Duodenal mucosa (tissue), 2 donors: ENCODE data around the gene UBA3.
A peak's percentile ranks its signal among the peaks of the same experiment; 100 is the strongest.

Source experiments
- H3K27ac ChIP-seq: one replicate; pipeline ENCODE4 v1.7.0; 2013; ENCODE audit warnings: low read depth, low read length
- H3K27me3 ChIP-seq, 2 donors: one replicate each; pipeline ENCODE4 v1.7.0; 2013; ENCODE audit warnings: low read length in 2 of 2, control low read depth in 1 of 2; ENCODE audit not compliant: insufficient read depth in 2 of 2, control insufficient read depth in 1 of 2
- H3K36me3 ChIP-seq, 2 donors: one replicate each; pipeline ENCODE4 v1.7.0; 2013; ENCODE audit warnings: low read length in 2 of 2, control low read depth in 1 of 2; ENCODE audit not compliant: insufficient read depth in 2 of 2, control insufficient read depth in 1 of 2
- H3K4me1 ChIP-seq, 2 donors: one replicate each; pipeline ENCODE4 v1.7.0; 2013; ENCODE audit warnings: low read length in 2 of 2, control low read depth in 1 of 2; ENCODE audit not compliant: insufficient read depth in 2 of 2, control insufficient read depth in 1 of 2
- H3K4me3 ChIP-seq, 2 donors: one replicate each; pipeline ENCODE4 v1.7.0; 2013; ENCODE audit warnings: low read length in 2 of 2, low read depth in 1 of 2
- H3K9ac ChIP-seq, 2 donors: one replicate each; pipeline ENCODE4 v1.7.0; 2013; ENCODE audit warnings: low read length in 2 of 2, low read depth in 1 of 2
- H3K9me3 ChIP-seq, 2 donors: one replicate each; pipeline ENCODE4 v1.7.0; 2013; ENCODE audit warnings: low read length in 2 of 2, control low read depth in 1 of 2; ENCODE audit not compliant: control insufficient read depth in 1 of 2

The UBA3 gene

GRCh38 chr3:69080233-69080920 lies at the start of gene UBA3:
Gene UBA3, minus strand, starts transcription at chr3:69080365. Its CDS starts 12 bp downstream, at chr3:69080353.
- H3K4me1 ChIP-seq: peaks cover 42 to 60% of the 10 kb centered on the region in 2 donors
- H3K27me3 ChIP-seq: no peaks in the 10 kb centered on the region
- H3K36me3 ChIP-seq: no peaks in the 10 kb centered on the region
- peak within 1 kb of the TSS; percentile 80 to 82 for H3K4me3 ChIP-seq
- no peaks in the 10 kb centered on the region for H3K9me3 ChIP-seq
- no peak within 1 kb of the TSS for H3K27ac ChIP-seq
- peak within 1 kb of the TSS; percentile 63 to 79 for H3K9ac ChIP-seq

DNA sequence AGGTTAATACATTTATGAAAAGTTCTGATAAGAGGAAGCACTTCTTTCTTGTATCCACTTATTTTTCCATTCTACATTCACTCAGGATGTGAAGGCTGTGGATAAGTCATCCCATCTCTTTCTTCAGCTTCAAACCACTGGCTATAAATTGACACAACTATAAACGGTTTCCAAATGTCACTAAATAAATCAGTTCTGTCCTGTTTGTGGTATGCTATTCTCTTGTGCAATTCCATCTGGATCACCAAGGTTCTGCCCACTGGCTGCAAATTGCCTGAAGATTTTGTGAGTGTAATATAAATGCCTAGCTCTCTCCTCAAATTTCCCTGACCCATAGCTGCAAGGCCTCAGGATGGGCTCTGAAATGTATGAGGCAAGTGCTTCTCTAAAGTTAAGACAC lies 49.4 kb upstream of the UBA3 start:
- Histone ChIP-seq H3K9ac (no peak overlapping the region), H3K4me3 (no peak overlapping the region), H3K36me3 (no peaks in the 10 kb centered on the region), H3K27ac (no peak overlapping the region), H3K4me1 (no peaks in the 10 kb centered on the region), H3K9me3 (no peaks in the 10 kb centered on the region), H3K27me3 (no peaks in the 10 kb centered on the region)

GRCh38 chr3:69128509-69128908 lies 48.3 kb upstream of the UBA3 start:
- H3K9ac ChIP-seq: no peak overlapping the region
- no peaks in the 10 kb centered on the region for H3K9me3 ChIP-seq
- no peaks in the 10 kb centered on the region for H3K36me3 ChIP-seq
- H3K4me1 ChIP-seq: no peaks in the 10 kb centered on the region
- no peaks in the 10 kb centered on the region for H3K27me3 ChIP-seq
- no peak overlapping the region for H3K27ac ChIP-seq
- no peak overlapping the region for H3K4me3 ChIP-seq

- Histone ChIP-seq H3K27me3 (no peaks in the 10 kb centered on the region), H3K9me3 (no peaks in the 10 kb centered on the region), H3K4me3 (no peak overlapping the region), H3K36me3 (no peaks in the 10 kb centered on the region), H3K4me1 (no peaks in the 10 kb centered on the region), H3K27ac (no peak overlapping the region), H3K9ac (no peak overlapping the region)
Observed at GRCh38 chr3:69126999-69127398, 46.8 kb upstream of the UBA3 start.

DNA sequence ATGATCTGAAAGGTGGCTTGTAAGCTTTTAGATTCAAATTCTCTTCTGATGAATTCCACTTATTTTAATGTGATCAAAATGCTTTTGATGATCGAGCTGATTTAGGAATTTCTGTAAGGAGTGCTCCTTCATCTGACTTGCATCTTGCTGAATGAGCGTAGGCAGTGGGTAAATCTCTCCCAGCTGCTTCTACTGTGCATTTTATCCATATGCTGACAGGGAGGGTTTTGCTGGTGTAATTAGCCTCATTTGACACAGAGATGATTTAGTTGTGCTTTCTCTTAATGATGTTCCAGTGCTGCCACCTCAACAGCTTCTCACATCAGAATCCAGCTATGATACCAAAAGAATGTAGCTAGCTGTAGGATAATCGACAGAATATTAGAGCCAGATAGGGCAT lies 46.1 kb upstream of the UBA3 start:
- Histone ChIP-seq H3K4me3 (no peak overlapping the region), H3K9me3 (no peaks in the 10 kb centered on the region), H3K9ac (no peak overlapping the region), H3K27me3 (no peaks in the 10 kb centered on the region), H3K4me1 (no peaks in the 10 kb centered on the region), H3K36me3 (no peaks in the 10 kb centered on the region), H3K27ac (no peak overlapping the region)

- Histone ChIP-seq H3K27ac (no peak within 1 kb of the TSS), H3K9ac (no peak within 1 kb of the TSS), H3K4me3 (no peak within 1 kb of the TSS), H3K4me1 (no peaks in the 10 kb centered on the region), H3K27me3 (no peaks in the 10 kb centered on the region), H3K36me3 (no peaks in the 10 kb centered on the region), H3K9me3 (no peaks in the 10 kb centered on the region)
Observed at GRCh38 chr3:69122403-69122802, 42.2 kb upstream of the UBA3 start, which contains the start of gene LMOD3. Gene LMOD3, minus strand, starts transcription at chr3:69122595. Its CDS starts 209 bp downstream, at chr3:69122386.

DNA sequence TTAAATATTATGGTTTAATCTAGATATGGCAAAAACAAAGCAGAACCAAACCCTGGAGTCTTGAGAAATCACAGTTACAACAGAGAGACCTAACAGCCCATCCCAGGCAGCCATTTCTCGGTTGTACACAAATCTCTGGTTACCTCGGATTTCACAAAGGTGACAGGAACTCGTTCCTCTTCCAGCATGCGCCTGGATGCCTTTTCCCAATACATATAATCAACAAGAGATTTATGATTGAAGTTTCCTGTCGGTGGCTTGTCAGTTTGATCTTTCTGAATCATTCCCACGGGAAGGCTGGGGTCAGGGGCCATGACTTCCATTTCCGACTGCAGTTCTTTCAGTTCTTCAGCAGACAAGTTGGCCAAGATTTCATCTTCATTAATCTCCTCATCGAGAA lies 41.8 kb upstream of the UBA3 start:
- H3K27ac ChIP-seq: no peak overlapping the region
- no peak overlapping the region for H3K4me3 ChIP-seq
- H3K4me1 ChIP-seq: no peaks in the 10 kb centered on the region
- H3K36me3 ChIP-seq: no peaks in the 10 kb centered on the region
- no peaks in the 10 kb centered on the region for H3K9me3 ChIP-seq
- no peak overlapping the region for H3K9ac ChIP-seq
- no peaks in the 10 kb centered on the region for H3K27me3 ChIP-seq

GRCh38 chr3:69121513-69121912 lies 41.3 kb upstream of the UBA3 start:
- no peaks in the 10 kb centered on the region for H3K36me3 ChIP-seq
- H3K27me3 ChIP-seq: no peaks in the 10 kb centered on the region
- H3K9me3 ChIP-seq: no peaks in the 10 kb centered on the region
- no peak overlapping the region for H3K27ac ChIP-seq
- no peak overlapping the region for H3K9ac ChIP-seq
- peaks cover 0 to 3% of the 10 kb centered on the region in 2 donors for H3K4me1 ChIP-seq
- H3K4me3 ChIP-seq: no peak overlapping the region

DNA sequence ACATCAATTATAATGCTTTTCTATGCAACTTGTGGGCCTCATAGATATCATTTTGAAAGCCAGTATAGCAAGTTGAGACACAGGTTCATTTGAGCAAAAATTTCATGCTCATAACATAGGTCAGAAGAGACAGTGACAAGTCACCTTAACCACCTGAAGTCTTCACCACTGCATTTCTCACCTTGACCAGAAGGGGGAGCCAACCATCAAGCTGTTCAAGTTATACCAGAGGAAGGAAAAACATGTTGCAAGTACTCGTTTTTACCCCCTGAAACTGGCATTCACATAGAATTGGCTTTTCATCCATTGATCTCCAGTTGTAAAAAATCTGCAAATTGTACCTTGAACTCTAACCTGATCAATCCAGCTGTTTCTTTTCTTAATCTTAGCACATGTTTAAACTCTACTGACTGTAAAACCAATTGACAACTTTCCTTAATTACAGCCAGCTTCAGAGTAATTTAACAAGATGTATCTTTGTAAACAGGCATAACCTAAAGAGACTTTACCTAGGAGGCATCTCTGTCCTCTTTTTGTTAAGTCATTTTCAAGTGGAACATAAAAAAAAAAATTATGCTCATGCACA lies 40.8 kb upstream of the UBA3 start:
- H3K27me3 ChIP-seq: no peaks in the 10 kb centered on the region
- no peak overlapping the region for H3K9ac ChIP-seq
- H3K4me1 ChIP-seq: peaks cover 0 to 3% of the 10 kb centered on the region in 2 donors
- no peak overlapping the region for H3K27ac ChIP-seq
- no peaks in the 10 kb centered on the region for H3K36me3 ChIP-seq
- H3K4me3 ChIP-seq: no peak overlapping the region
- H3K9me3 ChIP-seq: no peaks in the 10 kb centered on the region

DNA sequence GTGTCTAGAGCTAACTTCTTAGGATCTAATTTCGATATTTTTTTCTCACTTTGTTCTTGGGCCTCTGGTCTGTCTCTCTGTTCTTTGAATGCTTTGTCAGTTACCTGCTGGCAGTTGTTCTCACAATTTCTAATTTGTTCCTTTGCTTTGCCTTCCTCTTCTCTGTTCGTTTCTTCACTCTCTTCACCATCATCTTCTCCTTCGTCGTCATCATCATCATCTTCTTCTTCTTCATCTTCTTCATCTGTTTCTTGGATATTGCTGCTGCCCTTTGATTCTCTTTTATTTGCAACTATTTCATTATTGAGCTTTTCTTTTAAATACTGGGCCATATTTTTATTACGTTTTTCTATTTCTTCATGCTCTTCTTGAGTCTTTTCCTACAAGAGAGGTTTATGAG lies 39.5 kb upstream of the UBA3 start:
- H3K9ac ChIP-seq: no peak overlapping the region
- no peak overlapping the region for H3K4me3 ChIP-seq
- H3K4me1 ChIP-seq: peaks cover 0 to 3% of the 10 kb centered on the region in 2 donors
- H3K27me3 ChIP-seq: no peaks in the 10 kb centered on the region
- H3K27ac ChIP-seq: no peak overlapping the region
- H3K36me3 ChIP-seq: no peaks in the 10 kb centered on the region
- no peaks in the 10 kb centered on the region for H3K9me3 ChIP-seq
